ENCODE measurements around the gene F11R. TPM values are rescaled to one million over a fixed set of nuclear protein-coding genes. Genes with fewer than 3 reads are reported as not detected.

The F11R gene
- total RNA-seq, 6 experiments from 2014 or later = 48.3 to 119 (median 65.3) TPM

GRCh38 chr1:161054805-161055204 lies 33.9 kb upstream of the F11R start:
- DNase-seq (no peak), ATAC-seq (no peak)
- Histone ChIP-seq H3K36me3 (no peaks in the 10 kb centered on the region), H3K4me1 (no peaks in the 10 kb centered on the region), H3K4me3 (no peak overlapping the region), H3K9me3 (no peaks in the 10 kb centered on the region), H3K27ac (no peak overlapping the region), H3K27me3 (no peaks in the 10 kb centered on the region)
- TF ChIP-seq CTCF (IDR thresholded peaks at IDR 0.05) = peak in 1 of 4 donors; percentile 17
- no peak for TF ChIP-seq POLR2A (IDR thresholded peaks at IDR 0.05)
- intact Hi-C loops (cut with DNase I) = no loop called here
- whole genome bisulfite sequencing (ENCODE audit: insufficient coverage, low coverage, low lambda C conversion rate, missing lambda C conversion rate) = 65% methylated on average over 2 of the region's 7 CpGs

DNA sequence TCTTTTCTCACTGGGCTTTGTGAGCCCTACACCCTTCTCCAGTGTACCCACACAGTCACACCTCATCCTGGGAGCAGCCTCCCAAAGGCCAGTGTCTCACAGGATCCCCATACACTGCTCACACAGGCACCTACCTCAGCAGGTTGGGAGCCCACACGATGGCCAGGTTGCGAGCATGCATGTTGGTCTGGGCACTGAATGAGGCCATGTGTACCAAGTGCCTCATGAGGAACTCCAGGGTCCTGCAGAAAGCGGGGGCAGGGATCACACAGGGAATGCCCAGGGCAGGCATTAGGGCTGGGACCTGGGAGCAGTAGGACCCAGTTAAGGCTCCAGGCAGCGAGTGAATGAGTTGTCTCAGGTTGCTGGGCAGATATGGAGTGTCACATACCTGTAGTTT lies 33.3 kb upstream of the F11R start:
- TF ChIP-seq CTCF (IDR thresholded peaks at IDR 0.05) (no peak), POLR2A (IDR thresholded peaks at IDR 0.05) (no peak)
- H3K36me3 ChIP-seq = no peaks in the 10 kb centered on the region
- no peaks in the 10 kb centered on the region for H3K4me1 ChIP-seq
- ATAC-seq (no peak), DNase-seq (no peak)
- H3K27me3 ChIP-seq = no peaks in the 10 kb centered on the region
- intact Hi-C loops (cut with DNase I) = no loop called here
- 88% methylated on average over 2 of the region's 4 CpGs for WGBS (ENCODE audit: insufficient coverage, low coverage, low lambda C conversion rate, missing lambda C conversion rate)
- H3K4me3 ChIP-seq = no peak overlapping the region
- H3K9me3 ChIP-seq = no peaks in the 10 kb centered on the region
- H3K27ac ChIP-seq = no peak overlapping the region

DNA sequence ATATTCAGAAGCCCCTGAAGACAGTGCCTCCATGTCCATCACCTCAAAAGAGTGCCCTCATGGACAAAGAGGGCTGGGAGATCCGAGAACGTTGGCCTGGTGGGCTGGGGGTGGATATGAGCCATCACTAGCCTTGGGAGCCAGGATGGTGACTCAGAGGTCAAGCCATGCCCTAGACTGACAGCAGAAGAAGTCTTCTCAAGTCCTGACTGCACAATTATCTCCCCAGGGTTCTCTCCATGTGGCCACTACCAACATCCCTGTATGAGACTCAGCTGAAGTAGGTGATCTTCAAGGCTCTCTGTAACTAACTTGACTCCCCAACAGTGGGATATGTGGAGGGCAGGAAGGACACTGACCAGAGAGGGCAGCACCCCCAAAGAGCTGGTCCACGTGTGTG lies 31.9 kb upstream of the F11R start:
- ATAC-seq = no peak
- Histone ChIP-seq H3K36me3 (no peaks in the 10 kb centered on the region), H3K27me3 (no peaks in the 10 kb centered on the region), H3K27ac (no peak overlapping the region), H3K4me1 (no peaks in the 10 kb centered on the region), H3K9me3 (no peaks in the 10 kb centered on the region), H3K4me3 (no peak overlapping the region)
- intact Hi-C loops (cut with DNase I) = no loop called here
- TF ChIP-seq POLR2A (IDR thresholded peaks at IDR 0.05) (no peak), CTCF (IDR thresholded peaks at IDR 0.05) (no peak)
- no peak for DNase-seq
- WGBS (ENCODE audit: insufficient coverage, low coverage, low lambda C conversion rate, missing lambda C conversion rate) = no CpG with 5 or more reads among the region's 3 CpGs

GRCh38 chr1:161051219-161051618 lies 30.3 kb upstream of the F11R start:
- Histone ChIP-seq H3K27ac (no peak overlapping the region), H3K9me3 (no peaks in the 10 kb centered on the region), H3K36me3 (no peaks in the 10 kb centered on the region), H3K4me1 (peaks cover 0 to 3% (median 0%) of the 10 kb centered on the region in 4 donors), H3K27me3 (no peaks in the 10 kb centered on the region), H3K4me3 (no peak overlapping the region)
- ATAC-seq = no peak
- no peak for DNase-seq
- intact Hi-C loops (cut with DNase I) = no loop called here
- WGBS (ENCODE audit: insufficient coverage, low coverage, low lambda C conversion rate, missing lambda C conversion rate) = no CpG with 5 or more reads among the region's 10 CpGs
- TF ChIP-seq CTCF (IDR thresholded peaks at IDR 0.05) = no peak
- no peak for TF ChIP-seq POLR2A (IDR thresholded peaks at IDR 0.05)

All from right lobe of liver (tissue), 6 donors.